K562 (cell line): Measurements from ENCODE around the gene OR11A1. TPM values are rescaled to one million over a fixed set of nuclear protein-coding genes. Genes with fewer than 3 reads are reported as not detected.

Experiments
- ATAC-seq: fragments of 200-7000 bp; cut with Tn5 transposase; 3 replicates; pipeline ENCODE4 v1.9.1; 2020; ENCODE audit warnings: moderate library complexity
- BruUV-seq: library from RNA; stranded (reverse); fragments of 400-500 nt; replicated peaks from 2 replicates; lab custom pipeline; 2021; lab: Mats Ljungman, UMichigan
- CTCF ChIA-PET: fragments of 300-600 bp; formaldehyde crosslinking; extraction: SDS; loops from one replicate; lab custom pipeline; 2021; ENCODE audit warnings: low intra/inter-chr PET ratio; lab: Yijun Ruan, JAX
- POLR2A ChIA-PET: fragments of 300-600, 350-650 bp; sonication (Branson Sonifier 250); formaldehyde crosslinking; extraction: SDS; loops from one replicate; lab custom pipeline; 2021; ENCODE audit warnings: antibody characterized with exemption, inconsistent platforms; lab: Yijun Ruan, JAX
- DNase-seq, 4 experiments: peaks; one replicate each; pipeline versions ENCODE4 v3.0.0 to v3.0.0-alpha.2; 2011 to 2018; ENCODE audit warnings: low spot score in 3 of 4, mixed read lengths in 3 of 4; ENCODE audit errors: extremely low read depth in 1 of 4
- FAIRE-seq: peaks from 2 replicates; lab custom pipeline; 2011; peaks lifted over from hg19 to GRCh38; lab: Jason Lieb, UNC
- H2AFZ ChIP-seq: 2 replicates; pipeline ENCODE4 v1.6.0; 2011; ENCODE audit warnings: low read depth, low read length, control low read depth, inconsistent platforms
- H3K27ac ChIP-seq: fragments of 200-600 bp; 3 replicates; pipeline ENCODE4 v1.8.0; 2011; ENCODE audit warnings: low read depth, mild to moderate bottlenecking, control low read depth, inconsistent platforms, low read length, moderate library complexity, mixed read lengths; ENCODE audit errors: extremely low read depth
- H3K27me3 ChIP-seq, 2 experiments: fragments of 300-600 bp in 1 of 2; 2 replicates in 1 of 2; 3 replicates in 1 of 2; pipeline versions ENCODE4 v1.6.0 to v1.8.0; 2011; ENCODE audit warnings: inconsistent platforms in 2 of 2, low read length in 2 of 2, mild to moderate bottlenecking in 1 of 2, mixed read lengths in 1 of 2, moderate library complexity in 1 of 2; ENCODE audit not compliant: control insufficient read depth in 2 of 2, insufficient read depth in 2 of 2
- H3K36me3 ChIP-seq: fragments of 300-600 bp; 3 replicates; pipeline ENCODE4 v1.8.0; 2011; ENCODE audit warnings: mild to moderate bottlenecking, low read length, inconsistent platforms; ENCODE audit not compliant: control insufficient read depth, insufficient read depth
- H3K4me1 ChIP-seq, 2 experiments: fragments of 200-600 bp in 1 of 2; replicated peaks in 1 of 2; 2 replicates in 1 of 2; 3 replicates in 1 of 2; pipeline versions ENCODE4 v1.5.1 to v1.8.0; 2011; ENCODE audit warnings: inconsistent platforms in 2 of 2, low read length in 2 of 2, mild to moderate bottlenecking in 1 of 2, mixed read lengths in 1 of 2, moderate library complexity in 1 of 2; ENCODE audit not compliant: control insufficient read depth in 2 of 2, insufficient read depth in 2 of 2
- H3K4me2 ChIP-seq: 2 replicates; pipeline ENCODE4 v1.6.1; 2011; ENCODE audit warnings: low read length, control low read depth, inconsistent platforms, mixed read lengths; ENCODE audit not compliant: insufficient read depth
- H3K4me3 ChIP-seq: fragments of 200-600 bp; sonication (generic), shearing (Covaris generic); 2 replicates; pipeline ENCODE4 v1.5.1; 2016; ENCODE audit warnings: control low read depth, inconsistent platforms
- H3K79me2 ChIP-seq: fragments of 200-600 bp; 3 replicates; pipeline ENCODE4 v1.8.0; 2011; ENCODE audit warnings: low read length, inconsistent platforms; ENCODE audit not compliant: control insufficient read depth, insufficient read depth
- H3K9ac ChIP-seq, 2 experiments: 2 replicates each; pipeline versions ENCODE4 v1.6.0 to v1.6.1; 2011; ENCODE audit warnings: low read depth in 2 of 2, low read length in 2 of 2, control low read depth in 1 of 2, inconsistent platforms in 1 of 2, mild to moderate bottlenecking in 1 of 2, mixed read lengths in 1 of 2; ENCODE audit not compliant: insufficient read depth in 1 of 2
- H3K9me1 ChIP-seq: one replicate; pipeline ENCODE4 v1.6.0; 2011; ENCODE audit warnings: inconsistent platforms, mild to moderate bottlenecking, low read length, moderate library complexity; ENCODE audit not compliant: control insufficient read depth, insufficient read depth
- H3K9me3 ChIP-seq: replicated peaks from 2 replicates; pipeline ENCODE4 v1.5.1; 2011; ENCODE audit warnings: low read depth, low read length, inconsistent platforms; ENCODE audit not compliant: control insufficient read depth, insufficient read depth
- H4K20me1 ChIP-seq: replicated peaks from 2 replicates; pipeline ENCODE4 v1.6.1; 2011; ENCODE audit warnings: low read length, inconsistent platforms, mixed read lengths; ENCODE audit not compliant: control insufficient read depth, insufficient read depth
- CHCHD3 ChIP-seq: fragments of 250-450 bp; sonication (Bioruptor Pico); IDR thresholded peaks from 2 replicates; pipeline ENCODE4 v2.1.2; 2022; ENCODE audit warnings: mild to moderate bottlenecking
- CREB3 ChIP-seq: fragments of 450-650 bp; conservative IDR thresholded peaks from 2 replicates; pipeline ENCODE4 v1.6.1; 2016; ENCODE audit warnings: missing genetic modification characterization, low read depth, mild to moderate bottlenecking, missing compliant biosample characterization, moderate library complexity
- E2F1 ChIP-seq: sonication (generic); formaldehyde crosslinking; IDR thresholded peaks from 2 replicates; pipeline ENCODE4 v1.8.1; 2023; ENCODE audit warnings: mild to moderate bottlenecking, missing genetic modification reagents, moderate library complexity
- MYBL2 ChIP-seq, 2 experiments: fragments of 450-650 bp in 1 of 2; sonication (generic) in 1 of 2; formaldehyde crosslinking in 1 of 2; IDR thresholded peaks; 2 replicates each; pipeline versions ENCODE4 v1.6.1 to v1.8.1; 2017 to 2022; ENCODE audit warnings: borderline replicate concordance in 1 of 2, inconsistent platforms in 1 of 2, low read depth in 1 of 2, mild to moderate bottlenecking in 1 of 2, missing genetic modification reagents in 1 of 2, moderate library complexity in 1 of 2
- NFIC ChIP-seq: fragments of 450-650 bp; IDR thresholded peaks from 2 replicates; pipeline ENCODE4 v1.6.1; 2017; ENCODE audit warnings: mild to moderate bottlenecking, inconsistent platforms
- RFX1 ChIP-seq: fragments of 450-650 bp; IDR thresholded peaks from 2 replicates; pipeline ENCODE4 v1.6.1; 2016; ENCODE audit warnings: mild to moderate bottlenecking, moderate library complexity
- TFE3 ChIP-seq: fragments of 450-650 bp; formaldehyde crosslinking; IDR thresholded peaks from 2 replicates; pipeline ENCODE4 v1.4.0; 2020; ENCODE audit warnings: mild to moderate bottlenecking, mixed read lengths
- THAP12 ChIP-seq: fragments of 250-450 bp; sonication (Bioruptor Pico); IDR thresholded peaks from 2 replicates; pipeline ENCODE4 v1.9.0; 2021; ENCODE audit warnings: mild to moderate bottlenecking, inconsistent platforms
- VEZF1 ChIP-seq: fragments of 200-800 bp; sonication (Bioruptor generic); IDR thresholded peaks from 2 replicates; pipeline ENCODE4 v1.6.1; 2017; ENCODE audit warnings: missing genetic modification characterization, missing compliant biosample characterization
- YY1 ChIP-seq, 3 experiments: IDR thresholded peaks; 2 replicates each; pipeline ENCODE4 v1.6.1; 2011; ENCODE audit warnings: low read length in 2 of 3, mild to moderate bottlenecking in 2 of 3, moderate library complexity in 2 of 3, borderline replicate concordance in 1 of 3, control low read depth in 1 of 3, low read depth in 1 of 3; ENCODE audit not compliant: insufficient read depth in 3 of 3, insufficient replicate concordance in 2 of 3, control insufficient read depth in 1 of 3, insufficient read length in 1 of 3; ENCODE audit errors: extremely low read depth in 1 of 3
- ZNF766 ChIP-seq: fragments of 200-800 bp; sonication (Bioruptor generic); conservative IDR thresholded peaks from 2 replicates; pipeline ENCODE4 v1.6.1; 2016; ENCODE audit warnings: missing genetic modification characterization, missing compliant biosample characterization
- WGBS: fragments of 100-300 bp; shearing (Covaris generic); methylation state at CpG from one replicate; pipeline ENCODE4 v1.1.6; 2016; ENCODE audit warnings: low coverage, mixed read lengths; ENCODE audit not compliant: insufficient coverage; ENCODE audit errors: missing lambda C conversion rate; 5-methylcytosine and 5-hydroxymethylcytosine counted together
- in situ Hi-C: fragments of 300-500 bp; cut with MboI; formaldehyde crosslinking; loops from 4 replicates; pipeline ENCODE4 v1.15.0; 2018; ENCODE audit warnings: inconsistent platforms, mixed read lengths
- intact Hi-C: fragments of 100-400 bp; cut with micrococcal nuclease; formaldehyde crosslinking; loops from 2 replicates; pipeline ENCODE4 v1.14.2; 2022
- polyA plus RNA-seq, 8 experiments: library from polyadenylated mRNA; depleted of rRNA in 4 of 8; stranded (reverse) in 5 of 8; unstranded in 3 of 8; fragments of >200 nt; fragmentation: Nextera tagmentation in 2 of 8; fragmentation: Illumina TruSeq in 1 of 8; extraction: Ambion mirVana in 2 of 8; extraction: Trizol in 1 of 8; gene quantifications; 2 replicates each; pipeline versions ENCODE4 v1.2.1 to v1.2.3, GENCODE V29; 2011 to 2014; ENCODE audit warnings: inconsistent platforms in 1 of 8, missing spikeins in 1 of 8
- total RNA-seq, 7 experiments: library from RNA; depleted of rRNA in 6 of 7; stranded (reverse); fragments of >200 nt in 6 of 7; fragmentation: Illumina TruSeq in 2 of 7; extraction: Trizol in 2 of 7; gene quantifications; 2 replicates each; pipeline versions ENCODE4 v1.2.1 to v1.2.3, GENCODE V29; 2011 to 2021; ENCODE audit warnings: low replicate concordance in 1 of 7

OR11A1 gene
- total and polyA plus RNA-seq, 9 of the 15 experiments (the other 6 are each of a cell fraction or from before 2014, with no cell fraction given), result not detected

- Histone ChIP-seq H3K9ac (no peak overlapping the region), H3K4me3 (no peak overlapping the region), H3K4me2 (no peak overlapping the region), H4K20me1 (no peaks in the 10 kb centered on the region), H2AFZ (no peak overlapping the region), H3K79me2 (no peaks in the 10 kb centered on the region), H3K27me3 (peaks cover 0 to 26% of the 10 kb centered on the region in 2 experiments; a peak in 2 of 5 replicates), H3K4me1 (no peaks in the 10 kb centered on the region; a peak in 3 of 5 replicates), H3K27ac (no peak overlapping the region), H3K9me3 (no peaks in the 10 kb centered on the region), H3K36me3 (no peaks in the 10 kb centered on the region), H3K9me1 (no peaks in the 10 kb centered on the region)
- peak in 1 of 4 experiments; percentile 9 for DNase-seq
- ChIA-PET POLR2A (interaction anchor here (2.0 kb wide), 1 partner anchor 9 kb away, joined by 6 read pairs; the partner anchor contains the start of gene MAS1L), CTCF (no interaction called here)
- FAIRE-seq, result no peak
- in situ Hi-C loops (no loop called here), intact Hi-C loops (no loop called here)
- no peak for ATAC-seq
- BruUV-seq, result no TSS peak
- WGBS, result 4% methylated on average over 5 of the region's 5 CpGs
- TF ChIP-seq RFX1 (0 out of 2 replicates have a peak, but pooled peaks have one; percentile 14), NFIC (no peak), ZNF766 (0 out of 2 replicates have a peak, but pooled peaks have one; percentile 26), E2F1 (no peak), MYBL2 (IDR thresholded peaks at IDR 0.05; ENCODE audit: low read depth) (no peak), MYBL2 (CRISPR knock-in tag; IDR thresholded peaks at IDR 0.05; ENCODE audit: borderline replicate concordance) (no peak), YY1 (IDR thresholded peaks at IDR 0.05; ENCODE audit: borderline replicate concordance in 1 of 3, control insufficient read depth in 1 of 3, extremely low read depth in 1 of 3, insufficient read depth in 3 of 3, insufficient read length in 1 of 3, insufficient replicate concordance in 2 of 3, low read depth in 1 of 3, low read length in 2 of 3) (no peak), VEZF1 (CRISPR knock-in tag) (peak; percentile 74; the same call in 1 of the 2 replicates), TFE3 (CRISPR knock-in tag) (peak; percentile 1; the same call in 1 of the 2 replicates), CHCHD3 (CRISPR knock-in tag) (no peak), CREB3 (tag) (no peak), THAP12 (CRISPR knock-in tag) (no peak)
These were observed 21.1 kb upstream of the OR11A1 start for GRCh38 chr6:29477923-29478450.
